ENCODE data around the gene LUZP2.

Gene LUZP2

GRCh38 chr11:24635588-24636290, 138.9 kb downstream of the LUZP2 start:
- Histone ChIP-seq H3K27me3 (replicated peaks; ENCODE audit: control insufficient read depth, insufficient read depth, low read length) (no peaks in the 10 kb centered on the region), H3K36me3 (ENCODE audit: control insufficient read depth, insufficient read depth, low read length) (no peaks in the 10 kb centered on the region), H3K4me3 (replicated peaks; ENCODE audit: low read depth, low read length) (no peak overlapping the region)
- TF ChIP-seq, protein P1, sequence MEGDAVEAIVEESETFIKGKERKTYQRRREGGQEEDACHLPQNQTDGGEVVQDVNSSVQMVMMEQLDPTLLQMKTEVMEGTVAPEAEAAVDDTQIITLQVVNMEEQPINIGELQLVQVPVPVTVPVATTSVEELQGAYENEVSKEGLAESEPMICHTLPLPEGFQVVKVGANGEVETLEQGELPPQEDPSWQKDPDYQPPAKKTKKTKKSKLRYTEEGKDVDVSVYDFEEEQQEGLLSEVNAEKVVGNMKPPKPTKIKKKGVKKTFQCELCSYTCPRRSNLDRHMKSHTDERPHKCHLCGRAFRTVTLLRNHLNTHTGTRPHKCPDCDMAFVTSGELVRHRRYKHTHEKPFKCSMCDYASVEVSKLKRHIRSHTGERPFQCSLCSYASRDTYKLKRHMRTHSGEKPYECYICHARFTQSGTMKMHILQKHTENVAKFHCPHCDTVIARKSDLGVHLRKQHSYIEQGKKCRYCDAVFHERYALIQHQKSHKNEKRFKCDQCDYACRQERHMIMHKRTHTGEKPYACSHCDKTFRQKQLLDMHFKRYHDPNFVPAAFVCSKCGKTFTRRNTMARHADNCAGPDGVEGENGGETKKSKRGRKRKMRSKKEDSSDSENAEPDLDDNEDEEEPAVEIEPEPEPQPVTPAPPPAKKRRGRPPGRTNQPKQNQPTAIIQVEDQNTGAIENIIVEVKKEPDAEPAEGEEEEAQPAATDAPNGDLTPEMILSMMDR (IDR thresholded peaks at IDR 0.05; ENCODE audit: insufficient read depth, low read length, poor library complexity, severe bottlenecking), result no peak
- DNase-seq (ENCODE audit: extremely low read depth, insufficient read length), result no peak

DNA sequence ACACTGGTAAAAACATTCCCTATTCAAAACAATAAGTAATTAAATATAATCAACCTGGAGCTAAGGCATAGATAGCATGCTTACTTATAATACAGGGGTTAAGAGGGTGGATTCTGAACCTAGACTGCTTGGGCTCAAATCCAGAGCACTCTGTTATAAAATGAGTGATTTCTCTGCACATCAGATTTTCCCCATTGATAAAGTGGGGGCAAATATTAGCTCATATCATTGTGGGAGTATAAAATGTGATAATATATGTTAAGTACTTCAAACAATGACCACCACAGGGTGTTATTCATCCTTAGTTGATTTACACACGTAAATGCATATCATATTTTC, 139.4 kb downstream of the LUZP2 start:
- Histone ChIP-seq H3K36me3 (ENCODE audit: control insufficient read depth, insufficient read depth, low read length) (no peaks in the 10 kb centered on the region), H3K4me3 (replicated peaks; ENCODE audit: low read depth, low read length) (no peak overlapping the region), H3K27me3 (replicated peaks; ENCODE audit: control insufficient read depth, insufficient read depth, low read length) (no peaks in the 10 kb centered on the region)
- TF ChIP-seq, protein P1 (IDR thresholded peaks at IDR 0.05; ENCODE audit: insufficient read depth, low read length, poor library complexity, severe bottlenecking), result no peak
- DNase-seq (ENCODE audit: extremely low read depth, insufficient read length), result no peak

DNA sequence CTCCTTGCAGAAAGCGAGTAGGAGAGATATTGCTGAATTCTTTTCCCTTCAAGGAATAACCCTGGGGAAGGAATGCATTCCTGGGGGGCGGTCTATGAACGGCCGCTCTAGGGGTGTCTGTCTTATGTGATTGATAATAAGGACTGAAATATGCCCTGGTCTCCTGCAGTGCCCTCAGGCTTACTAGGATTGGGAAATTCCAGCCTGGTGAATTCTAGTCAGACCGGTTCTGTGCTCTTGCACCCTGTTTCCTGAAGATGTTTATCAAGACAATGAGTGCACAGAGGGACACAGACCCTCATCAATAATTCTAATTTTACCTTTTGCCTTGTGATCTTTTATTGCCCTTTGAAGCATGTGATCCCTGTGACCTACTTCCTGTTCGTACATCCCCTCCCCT, 140.7 kb downstream of the LUZP2 start:
- TF ChIP-seq, protein P1 (IDR thresholded peaks at IDR 0.05; ENCODE audit: insufficient read depth, low read length, poor library complexity, severe bottlenecking), result no peak
- no peak for DNase-seq (ENCODE audit: extremely low read depth, insufficient read length)
- no peak overlapping the region for H3K4me3 ChIP-seq (replicated peaks; ENCODE audit: low read depth, low read length)
- H3K36me3 ChIP-seq (ENCODE audit: control insufficient read depth, insufficient read depth, low read length), result no peaks in the 10 kb centered on the region
- H3K27me3 ChIP-seq (replicated peaks; ENCODE audit: control insufficient read depth, insufficient read depth, low read length), result no peaks in the 10 kb centered on the region

- Histone ChIP-seq H3K27me3 (replicated peaks; ENCODE audit: control insufficient read depth, insufficient read depth, low read length) (no peaks in the 10 kb centered on the region), H3K4me3 (replicated peaks; ENCODE audit: low read depth, low read length) (no peak overlapping the region), H3K36me3 (ENCODE audit: control insufficient read depth, insufficient read depth, low read length) (no peaks in the 10 kb centered on the region)
- DNase-seq (ENCODE audit: extremely low read depth, insufficient read length), result no peak
- TF ChIP-seq, protein P1 (IDR thresholded peaks at IDR 0.05; ENCODE audit: insufficient read depth, low read length, poor library complexity, severe bottlenecking), result no peak
These were observed 145.8 kb downstream of the LUZP2 start for GRCh38 chr11:24642648-24643047.

- no peak for DNase-seq (ENCODE audit: extremely low read depth, insufficient read length)
- Histone ChIP-seq H3K4me3 (replicated peaks; ENCODE audit: low read depth, low read length) (no peak overlapping the region), H3K27me3 (replicated peaks; ENCODE audit: control insufficient read depth, insufficient read depth, low read length) (no peaks in the 10 kb centered on the region), H3K36me3 (ENCODE audit: control insufficient read depth, insufficient read depth, low read length) (no peaks in the 10 kb centered on the region)
- TF ChIP-seq, protein P1 (IDR thresholded peaks at IDR 0.05; ENCODE audit: insufficient read depth, low read length, poor library complexity, severe bottlenecking), result no peak
These were observed 148.7 kb downstream of the LUZP2 start for GRCh38 chr11:24645563-24645962.

DNA sequence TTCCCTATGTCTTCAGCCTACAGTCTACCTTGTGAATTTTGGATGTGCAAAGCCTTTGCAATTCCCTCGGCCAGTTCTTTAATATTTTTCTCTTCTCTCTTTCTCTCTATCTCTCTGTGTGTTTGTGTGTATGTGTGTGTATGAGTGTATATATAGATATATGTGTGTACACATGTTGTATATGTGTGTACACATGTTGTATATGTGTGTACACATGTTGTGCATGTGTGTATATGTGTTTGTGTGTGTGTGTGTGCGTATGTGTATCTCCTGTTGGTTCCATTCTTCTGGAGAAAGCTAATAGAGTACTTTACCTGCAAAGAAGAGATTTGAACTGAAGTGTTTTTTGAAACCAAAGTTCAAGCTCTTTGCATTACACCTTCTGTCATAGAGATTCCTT, 155.0 kb downstream of the LUZP2 start:
- TF ChIP-seq, protein P1 (IDR thresholded peaks at IDR 0.05; ENCODE audit: insufficient read depth, low read length, poor library complexity, severe bottlenecking), result no peak
- no peaks in the 10 kb centered on the region for H3K36me3 ChIP-seq (ENCODE audit: control insufficient read depth, insufficient read depth, low read length)
- no peaks in the 10 kb centered on the region for H3K27me3 ChIP-seq (replicated peaks; ENCODE audit: control insufficient read depth, insufficient read depth, low read length)
- no peak overlapping the region for H3K4me3 ChIP-seq (replicated peaks; ENCODE audit: low read depth, low read length)
- DNase-seq (ENCODE audit: extremely low read depth, insufficient read length), result no peak
